ENCODE measurements around the gene POLD4. TPM values are rescaled to one million over a fixed set of nuclear protein-coding genes. Genes with fewer than 3 reads are reported as not detected.

Gene POLD4
- total and polyA plus RNA-seq, 2 donors (not counting 1 experiment from before 2014, with no cell fraction given), result 32.4 to 36.3 TPM

GRCh38 chr11:67373648-67374570 lies 20.6 kb upstream of the POLD4 start:
- Histone ChIP-seq H3K36me3 (ENCODE audit: control insufficient read depth, insufficient read depth, low read length) (no peaks in the 10 kb centered on the region), H4K20me1 (ENCODE audit: control insufficient read depth, extremely low read depth, insufficient read depth, low read length) (no peaks in the 10 kb centered on the region), H2AFZ (ENCODE audit: low read length) (no peak overlapping the region), H3K9me3 (ENCODE audit: control insufficient read depth, insufficient read depth, low read depth, low read length) (no peaks in the 10 kb centered on the region), H3K4me2 (ENCODE audit: extremely low read depth, insufficient read depth, low read length) (peak overlapping the region; percentile 55), H3K79me2 (ENCODE audit: control insufficient read depth, insufficient read depth, low read length) (peaks cover 29% of the 10 kb centered on the region), H3K4me1 (ENCODE audit: control insufficient read depth, extremely low read depth, insufficient read depth, low read length) (peaks cover 44% of the 10 kb centered on the region), H3K27me3 (ENCODE audit: control insufficient read depth, insufficient read depth, low read length) (no peaks in the 10 kb centered on the region), H3K9ac (ENCODE audit: insufficient read depth, low read length) (peak overlapping the region; percentile 93), H3K4me3 (replicated peaks in 1 of 4; ENCODE audit: control extremely low read depth in 1 of 4, insufficient read depth in 1 of 4, low read depth in 3 of 4, low read length in 4 of 4) (peak overlapping the region; percentile 35 to 74 (median 64)), H3K27ac (ENCODE audit: insufficient read depth, low read length) (peak overlapping the region; percentile 97)
- TF ChIP-seq EZH2 (IDR thresholded peaks at IDR 0.05; ENCODE audit: low read length, missing control alignments), result no peak
- peak; percentile 33 to 45 for TF ChIP-seq CTCF (conservative IDR thresholded peaks at IDR 0.05 in 1 of 2, IDR thresholded peaks at IDR 0.05 in 1 of 2; ENCODE audit: low read depth in 1 of 2, low read length in 2 of 2)
- peak; percentile 98 to 99 for DNase-seq (ENCODE audit: low read depth in 2 of 2)

GRCh38 chr11:67372993-67373647 lies 19.8 kb upstream of the POLD4 start, which contains the start of gene CLCF1:
Gene CLCF1, minus strand, starts transcription at chr11:67373598. Its CDS starts 59 bp downstream, at chr11:67373539.
- Histone ChIP-seq H3K79me2 (ENCODE audit: control insufficient read depth, insufficient read depth, low read length) (peaks cover 29% of the 10 kb centered on the region), H4K20me1 (ENCODE audit: control insufficient read depth, extremely low read depth, insufficient read depth, low read length) (no peaks in the 10 kb centered on the region), H3K27me3 (ENCODE audit: control insufficient read depth, insufficient read depth, low read length) (no peaks in the 10 kb centered on the region), H3K9me3 (ENCODE audit: control insufficient read depth, insufficient read depth, low read depth, low read length) (no peaks in the 10 kb centered on the region), H3K27ac (ENCODE audit: insufficient read depth, low read length) (peak within 1 kb of the TSS; percentile 97), H3K4me1 (ENCODE audit: control insufficient read depth, extremely low read depth, insufficient read depth, low read length) (peaks cover 44% of the 10 kb centered on the region), H3K4me3 (replicated peaks in 1 of 4; ENCODE audit: control extremely low read depth in 1 of 4, insufficient read depth in 1 of 4, low read depth in 3 of 4, low read length in 4 of 4) (peak within 1 kb of the TSS; percentile 35 to 74 (median 64)), H3K4me2 (ENCODE audit: extremely low read depth, insufficient read depth, low read length) (peak within 1 kb of the TSS; percentile 58), H2AFZ (ENCODE audit: low read length) (no peak within 1 kb of the TSS), H3K9ac (ENCODE audit: insufficient read depth, low read length) (peak within 1 kb of the TSS; percentile 93), H3K36me3 (ENCODE audit: control insufficient read depth, insufficient read depth, low read length) (no peaks in the 10 kb centered on the region)
- DNase-seq (ENCODE audit: low read depth in 2 of 2), result peak; percentile 56 to 75
- TF ChIP-seq EZH2 (IDR thresholded peaks at IDR 0.05; ENCODE audit: low read length, missing control alignments), result no peak
- no peak for TF ChIP-seq CTCF (conservative IDR thresholded peaks at IDR 0.05 in 1 of 2, IDR thresholded peaks at IDR 0.05 in 1 of 2; ENCODE audit: low read depth in 1 of 2, low read length in 2 of 2)
